Transverse colon (tissue), 4 donors: ENCODE data around the gene PCNX2.

Experiments used
- CTCF ChIP-seq, 5 experiments: fragments of 200-600 bp in 3 of 5; fragments of 450-650 bp in 2 of 5; sonication (generic) in 3 of 5; IDR thresholded peaks; 1 replicate in 2 of 5; 2 replicates in 3 of 5; pipeline ENCODE4 v1.5.1; 2016 to 2017; ENCODE audit warnings: antibody characterized with exemption in 5 of 5, inconsistent platforms in 3 of 5, mild to moderate bottlenecking in 2 of 5, moderate library complexity in 1 of 5
- EP300 ChIP-seq: sonication (generic); formaldehyde crosslinking; IDR thresholded peaks from one replicate; pipeline ENCODE4 v1.6.1; 2017; ENCODE audit warnings: antibody characterized with exemption, low read depth
- POLR2A ChIP-seq: fragments of 450-650 bp; IDR thresholded peaks from one replicate; pipeline ENCODE4 v1.6.1; 2016; ENCODE audit warnings: antibody characterized with exemption, mild to moderate bottlenecking, moderate library complexity
- POLR2AphosphoS5 ChIP-seq, 3 donors: sonication (generic); formaldehyde crosslinking; IDR thresholded peaks; one replicate each; pipeline ENCODE4 v1.6.1; 2016; ENCODE audit warnings: antibody characterized with exemption in 3 of 3

- TF ChIP-seq POLR2AphosphoS5 (IDR thresholded peaks at IDR 0.05), result no peak
- TF ChIP-seq POLR2A, result no peak
- TF ChIP-seq CTCF (IDR thresholded peaks at IDR 0.05), result no peak
- no peak for TF ChIP-seq EP300
Measured at GRCh38 chr1:233109096-233109495, 186.4 kb downstream of the PCNX2 start.
